ENCODE results near the gene NUCB2. TPM values are rescaled to one million over a fixed set of nuclear protein-coding genes. Genes with fewer than 3 reads are reported as not detected.

NUCB2 gene
- total RNA-seq, 1 donor, result 69.1 TPM

DNA sequence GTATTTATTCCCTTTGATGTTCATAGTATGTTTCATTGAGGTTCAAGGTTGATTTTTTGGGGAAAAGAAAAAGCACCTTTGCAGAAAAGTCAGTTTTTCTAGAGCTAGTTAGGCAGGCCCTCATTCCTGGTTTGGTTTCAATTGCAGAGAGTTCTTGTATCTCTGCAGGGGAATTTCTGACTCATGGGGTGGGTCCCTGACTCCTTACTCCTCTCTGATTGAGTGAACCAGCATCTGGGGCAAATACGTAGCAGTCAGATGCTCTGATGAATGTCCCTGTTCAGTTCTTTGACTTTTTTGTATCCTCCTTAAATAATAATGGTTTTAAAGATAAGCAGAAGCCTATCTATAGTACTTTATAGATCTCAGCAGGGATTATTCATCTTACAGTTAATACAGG lies 67.4 kb downstream of the NUCB2 start:
- H3K9me3 ChIP-seq (ENCODE audit: low read depth, low read length), result no peaks in the 10 kb centered on the region
- no peak overlapping the region for H3K4me3 ChIP-seq (ENCODE audit: low read length)
- H3K27me3 ChIP-seq (ENCODE audit: insufficient read depth, low read length), result no peaks in the 10 kb centered on the region
- H3K4me1 ChIP-seq (ENCODE audit: insufficient read depth, low read length), result no peaks in the 10 kb centered on the region

- Histone ChIP-seq H3K9me3 (ENCODE audit: low read depth, low read length) (no peaks in the 10 kb centered on the region), H3K4me1 (ENCODE audit: insufficient read depth, low read length) (peaks cover 15% of the 10 kb centered on the region), H3K27me3 (ENCODE audit: insufficient read depth, low read length) (no peaks in the 10 kb centered on the region), H3K4me3 (ENCODE audit: low read length) (no peak overlapping the region)
These were observed 71.1 kb downstream of the NUCB2 start for GRCh38 chr11:17347676-17348075.

DNA sequence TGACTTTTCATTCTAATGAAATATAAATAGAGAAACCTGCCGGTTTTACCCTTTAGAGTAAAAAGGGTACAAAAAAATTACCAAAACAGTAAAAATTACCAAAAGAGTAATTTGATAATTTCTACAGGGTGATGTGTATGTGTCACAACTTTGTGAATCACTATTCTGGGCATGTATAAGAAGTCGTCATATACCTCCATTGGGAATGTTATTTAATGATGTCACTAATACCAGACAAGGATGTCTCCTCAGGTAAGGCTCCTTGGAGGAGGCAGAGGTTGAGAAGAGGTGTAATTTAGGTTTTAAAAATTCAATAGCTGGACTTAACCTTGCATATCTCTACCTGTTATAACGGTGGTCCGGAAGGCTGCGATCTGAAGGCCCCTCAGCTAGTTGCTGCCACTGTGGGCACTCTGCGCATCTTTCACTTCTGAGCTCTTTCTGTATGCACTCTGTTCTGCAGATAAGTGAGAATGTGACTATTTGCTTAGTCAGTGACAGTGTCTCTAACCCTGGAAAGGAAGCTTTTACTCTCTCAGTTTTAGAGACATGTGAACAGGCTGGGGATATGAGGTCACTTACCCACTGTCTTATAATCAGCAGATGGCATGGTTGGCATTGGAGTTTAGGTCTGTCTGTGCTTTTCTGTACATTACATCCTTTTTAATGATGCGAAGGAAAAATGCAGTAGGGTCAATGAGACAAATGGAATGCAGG lies 74.1 kb downstream of the NUCB2 start:
- Histone ChIP-seq H3K9me3 (ENCODE audit: low read depth, low read length) (no peaks in the 10 kb centered on the region), H3K4me3 (ENCODE audit: low read length) (no peak overlapping the region), H3K27me3 (ENCODE audit: insufficient read depth, low read length) (no peaks in the 10 kb centered on the region), H3K4me1 (ENCODE audit: insufficient read depth, low read length) (peaks cover 27% of the 10 kb centered on the region)

DNA sequence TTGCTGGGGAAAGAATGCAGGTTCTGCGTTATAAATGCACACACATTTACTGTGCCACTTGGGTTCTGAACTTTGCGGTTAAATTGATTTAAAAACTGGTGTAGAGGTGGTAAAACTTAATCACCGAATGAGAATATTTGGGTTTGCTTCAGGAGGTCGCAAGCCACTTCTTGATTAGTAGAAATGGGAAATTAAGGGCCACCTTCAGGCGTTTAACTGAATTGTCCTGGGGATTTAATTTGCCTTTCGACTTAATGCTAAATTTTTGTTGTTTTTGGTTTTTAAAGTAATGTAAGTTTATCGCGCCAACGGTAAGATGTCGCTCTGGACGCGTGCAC lies 74.6 kb downstream of the NUCB2 start:
- peaks cover 27% of the 10 kb centered on the region for H3K4me1 ChIP-seq (ENCODE audit: insufficient read depth, low read length)
- peak overlapping the region; percentile 41 for H3K4me3 ChIP-seq (ENCODE audit: low read length)
- H3K9me3 ChIP-seq (ENCODE audit: low read depth, low read length), result no peaks in the 10 kb centered on the region

DNA sequence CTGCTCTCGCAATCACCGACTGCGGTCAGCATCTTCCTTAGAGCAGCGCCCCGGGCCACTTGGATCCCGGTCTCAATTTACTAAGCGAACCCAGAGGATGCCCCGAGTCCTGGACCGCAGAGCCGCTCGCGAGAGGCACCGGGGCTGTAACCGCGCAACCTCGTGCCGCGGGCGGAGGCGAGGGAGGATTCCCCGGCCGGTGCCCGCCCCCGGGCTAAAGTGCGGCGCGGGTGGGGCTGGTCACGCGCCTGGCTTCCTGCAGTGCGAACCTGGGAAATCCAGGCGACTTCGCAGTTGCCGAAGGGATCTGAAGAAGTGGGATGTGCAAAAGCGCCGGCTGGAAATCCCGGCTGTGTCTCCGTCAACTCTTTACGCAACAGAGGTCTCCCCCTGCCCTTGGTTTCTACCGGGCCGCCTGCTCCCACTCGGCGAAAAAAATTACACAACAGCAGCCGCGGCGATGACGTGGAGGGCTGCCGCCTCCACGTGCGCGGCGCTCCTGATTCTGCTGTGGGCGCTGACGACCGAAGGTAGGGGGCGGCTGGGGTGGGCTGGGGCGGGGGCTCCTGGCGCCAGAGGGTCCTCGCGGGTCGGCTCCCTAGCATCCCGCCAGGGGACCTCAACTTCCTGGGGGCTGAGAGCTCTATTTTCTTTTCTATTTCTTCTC lies 75.1 kb downstream of the NUCB2 start, which contains the start of gene NCR3LG1:
Gene NCR3LG1, plus strand, starts transcription at position 291 of the 667 bp plus-strand sequence. Its CDS starts 170 bp downstream, at position 461.
- peak within 1 kb of the TSS; percentile 41 for H3K4me3 ChIP-seq (ENCODE audit: low read length)
- H3K9me3 ChIP-seq (ENCODE audit: low read depth, low read length), result no peaks in the 10 kb centered on the region
- H3K4me1 ChIP-seq (ENCODE audit: insufficient read depth, low read length), result peaks cover 27% of the 10 kb centered on the region
- H3K27me3 ChIP-seq (ENCODE audit: insufficient read depth, low read length), result no peaks in the 10 kb centered on the region

More for the DNA sequence above, 74.6 kb downstream of the NUCB2 start:
- H3K27me3 ChIP-seq (ENCODE audit: insufficient read depth, low read length), result no peaks in the 10 kb centered on the region

GRCh38 chr11:17352950-17353820 lies 76.6 kb downstream of the NUCB2 start:
- Histone ChIP-seq H3K9me3 (ENCODE audit: low read depth, low read length) (no peaks in the 10 kb centered on the region), H3K27me3 (ENCODE audit: insufficient read depth, low read length) (no peaks in the 10 kb centered on the region), H3K4me3 (ENCODE audit: low read length) (peak overlapping the region; percentile 41), H3K4me1 (ENCODE audit: insufficient read depth, low read length) (peaks cover 27% of the 10 kb centered on the region)

GRCh38 chr11:17353821-17354600 lies 77.5 kb downstream of the NUCB2 start:
- Histone ChIP-seq H3K4me1 (ENCODE audit: insufficient read depth, low read length) (peaks cover 27% of the 10 kb centered on the region), H3K9me3 (ENCODE audit: low read depth, low read length) (no peaks in the 10 kb centered on the region), H3K4me3 (ENCODE audit: low read length) (peak overlapping the region; percentile 41), H3K27me3 (ENCODE audit: insufficient read depth, low read length) (no peaks in the 10 kb centered on the region)

- Histone ChIP-seq H3K9me3 (ENCODE audit: low read depth, low read length) (no peaks in the 10 kb centered on the region), H3K27me3 (ENCODE audit: insufficient read depth, low read length) (no peaks in the 10 kb centered on the region), H3K4me3 (ENCODE audit: low read length) (no peak overlapping the region), H3K4me1 (ENCODE audit: insufficient read depth, low read length) (peaks cover 27% of the 10 kb centered on the region)
These were observed 78.1 kb downstream of the NUCB2 start for GRCh38 chr11:17354601-17354991.

GRCh38 chr11:17366495-17366894 lies 90.0 kb downstream of the NUCB2 start:
- H3K4me1 ChIP-seq (ENCODE audit: insufficient read depth, low read length), result no peaks in the 10 kb centered on the region
- no peaks in the 10 kb centered on the region for H3K27me3 ChIP-seq (ENCODE audit: insufficient read depth, low read length)
- H3K4me3 ChIP-seq (ENCODE audit: low read length), result no peak overlapping the region
- H3K9me3 ChIP-seq (ENCODE audit: low read depth, low read length), result peaks cover 21% of the 10 kb centered on the region

DNA sequence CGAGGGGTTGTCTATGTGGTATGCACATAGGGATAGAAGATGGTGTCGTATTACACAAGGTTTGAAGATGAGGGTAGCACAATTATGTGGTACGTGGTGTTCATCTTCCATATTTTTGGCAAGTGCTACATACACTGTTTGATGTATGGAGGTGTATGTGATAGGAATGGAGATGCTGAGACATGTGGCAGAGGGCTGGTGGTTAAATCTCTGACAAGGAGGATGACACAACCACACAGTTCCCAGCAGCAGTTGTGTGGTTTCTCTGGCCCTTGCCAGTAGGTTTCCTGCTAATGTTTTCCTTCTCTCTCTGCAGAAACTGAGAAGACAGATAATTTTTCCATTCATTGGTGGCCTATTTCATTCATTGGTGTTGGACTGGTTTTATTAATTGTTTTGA lies 92.0 kb downstream of the NUCB2 start:
- Histone ChIP-seq H3K4me3 (ENCODE audit: low read length) (no peak overlapping the region), H3K27me3 (ENCODE audit: insufficient read depth, low read length) (no peaks in the 10 kb centered on the region), H3K9me3 (ENCODE audit: low read depth, low read length) (peaks cover 36% of the 10 kb centered on the region), H3K4me1 (ENCODE audit: insufficient read depth, low read length) (no peaks in the 10 kb centered on the region)

- no peak overlapping the region for H3K4me3 ChIP-seq (ENCODE audit: low read length)
- H3K4me1 ChIP-seq (ENCODE audit: insufficient read depth, low read length), result no peaks in the 10 kb centered on the region
- H3K9me3 ChIP-seq (ENCODE audit: low read depth, low read length), result peaks cover 36% of the 10 kb centered on the region
- H3K27me3 ChIP-seq (ENCODE audit: insufficient read depth, low read length), result no peaks in the 10 kb centered on the region
These were observed 92.6 kb downstream of the NUCB2 start for GRCh38 chr11:17369094-17369493.

- Histone ChIP-seq H3K9me3 (ENCODE audit: low read depth, low read length) (peaks cover 36% of the 10 kb centered on the region), H3K4me3 (ENCODE audit: low read length) (no peak overlapping the region), H3K27me3 (ENCODE audit: insufficient read depth, low read length) (no peaks in the 10 kb centered on the region), H3K4me1 (ENCODE audit: insufficient read depth, low read length) (no peaks in the 10 kb centered on the region)
These were observed 93.2 kb downstream of the NUCB2 start for GRCh38 chr11:17369684-17370243.

- Histone ChIP-seq H3K27me3 (ENCODE audit: insufficient read depth, low read length) (no peaks in the 10 kb centered on the region), H3K4me1 (ENCODE audit: insufficient read depth, low read length) (no peaks in the 10 kb centered on the region), H3K9me3 (ENCODE audit: low read depth, low read length) (peaks cover 36% of the 10 kb centered on the region), H3K4me3 (ENCODE audit: low read length) (no peak overlapping the region)
These were observed 95.1 kb downstream of the NUCB2 start for GRCh38 chr11:17371614-17372013.

DNA sequence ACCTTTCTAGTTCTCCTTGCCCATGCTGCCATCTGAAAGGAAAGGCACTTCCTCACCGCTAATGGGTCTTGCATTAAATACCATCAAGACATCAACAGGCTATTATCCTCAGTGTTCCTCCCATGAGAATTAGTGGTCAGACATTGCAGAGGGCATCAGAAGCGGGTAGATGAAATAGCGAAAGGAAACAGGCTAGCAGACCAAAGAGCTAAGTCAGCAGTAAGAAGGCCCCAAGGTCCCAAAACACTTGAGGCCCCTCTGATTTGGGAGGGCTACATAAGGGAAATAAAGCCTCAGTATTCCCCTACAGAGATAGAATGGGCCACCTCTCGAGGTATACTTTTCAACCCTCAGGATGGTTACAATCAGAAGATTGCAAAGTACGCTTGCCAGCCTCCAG lies 99.0 kb downstream of the NUCB2 start:
- Histone ChIP-seq H3K4me3 (ENCODE audit: low read length) (no peak overlapping the region), H3K27me3 (ENCODE audit: insufficient read depth, low read length) (no peaks in the 10 kb centered on the region), H3K4me1 (ENCODE audit: insufficient read depth, low read length) (no peaks in the 10 kb centered on the region), H3K9me3 (ENCODE audit: low read depth, low read length) (peaks cover 25% of the 10 kb centered on the region)
